Spleen (tissue), 7 donors: ENCODE measurements around the gene GINM1.

Source experiments
- CTCF ChIP-seq, 11 experiments: fragments of 200-600 bp in 7 of 11; fragments of 450-650 bp in 4 of 11; sonication (generic) in 4 of 11; IDR thresholded peaks in 8 of 11; conservative IDR thresholded peaks in 3 of 11; 1 replicate in 7 of 11; 2 replicates in 4 of 11; pipeline versions ENCODE4 v1.4.0 to v1.8.0; 2016 to 2021; ENCODE audit warnings: antibody characterized with exemption in 11 of 11, inconsistent platforms in 4 of 11, mild to moderate bottlenecking in 1 of 11
- POLR2A ChIP-seq, 3 donors: fragments of 450-650 bp; IDR thresholded peaks; one replicate each; pipeline ENCODE4 v1.5.1; 2017; ENCODE audit warnings: antibody characterized with exemption in 3 of 3, mild to moderate bottlenecking in 1 of 3
- donor health status: DM: no; HTN: no; CAD: no; lungs with moderate emphysema.
- donor health status: DM: no; HTN: no; CAD: no.
- donor health status: DM: no; HTN: no; CAD: no.

GRCh38 chr6:149608381-149608982 lies 42.3 kb downstream of the GINM1 start:
- TF ChIP-seq CTCF (IDR thresholded peaks at IDR 0.05 in 8 of 11, conservative IDR thresholded peaks at IDR 0.05 in 3 of 11) (no peak), POLR2A (IDR thresholded peaks at IDR 0.05) (no peak)
